Stimulated activated CD4-positive, alpha-beta T cell treated with anti-CD3 and anti-CD28 coated beads, Interleukin-1b, Interleukin-23, amount 100 ng/mL, for 48 hours (primary cell): ENCODE data around the gene EIF5.

ENCODE experiments used
- DNase-seq: peaks from one replicate; pipeline ENCODE4 v3.0.0-alpha.2; 2020

The EIF5 gene

DNA sequence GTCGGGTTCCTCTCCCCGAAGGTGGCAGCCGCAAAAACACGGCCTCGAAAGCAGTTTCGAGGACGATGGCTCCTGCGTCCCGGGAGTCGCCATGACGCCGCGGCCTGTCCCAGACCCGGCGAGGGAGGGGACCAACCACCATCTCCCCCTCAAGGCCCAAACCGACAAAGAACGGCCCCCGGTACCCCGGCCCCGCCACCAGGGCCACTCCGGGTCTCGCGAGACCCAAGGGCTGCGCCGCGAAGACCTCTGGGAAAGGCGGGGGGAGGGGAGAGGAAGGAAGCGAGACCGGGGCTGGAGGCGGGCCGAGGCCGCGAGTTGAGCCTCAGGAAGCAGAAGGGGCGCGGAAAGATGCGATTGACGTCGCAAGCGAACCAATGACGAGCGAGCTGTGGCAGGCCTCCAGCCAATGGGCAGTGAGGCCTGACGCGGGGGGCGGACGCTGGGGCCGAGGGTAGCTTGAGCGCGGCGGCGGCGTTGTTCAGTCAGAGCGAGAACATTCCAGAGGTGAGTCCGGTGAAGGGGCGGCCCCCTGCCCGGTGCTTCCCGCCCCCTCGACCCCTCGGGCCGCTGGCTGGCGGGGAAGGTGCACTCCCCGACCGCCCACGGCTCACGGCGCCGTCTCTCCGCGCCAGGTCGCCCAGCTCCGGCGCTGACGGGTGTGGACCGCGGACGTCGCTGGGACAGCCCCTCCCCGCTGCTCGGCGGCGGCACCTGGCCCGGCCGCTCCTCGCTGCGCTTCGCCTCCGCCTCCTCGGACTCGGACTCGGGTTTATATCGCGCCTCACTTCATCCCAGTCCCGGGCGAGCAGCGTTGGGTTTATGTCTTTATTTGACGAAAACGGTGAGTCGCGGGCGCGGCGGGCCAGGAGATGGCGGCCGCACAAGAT, at the start of gene EIF5:
EIF5 (plus strand) TSS at position 484 of the 890 bp plus-strand sequence. CDS start 1,624 bp downstream, outside the sequence.
- peak; percentile 99 for DNase-seq

DNA sequence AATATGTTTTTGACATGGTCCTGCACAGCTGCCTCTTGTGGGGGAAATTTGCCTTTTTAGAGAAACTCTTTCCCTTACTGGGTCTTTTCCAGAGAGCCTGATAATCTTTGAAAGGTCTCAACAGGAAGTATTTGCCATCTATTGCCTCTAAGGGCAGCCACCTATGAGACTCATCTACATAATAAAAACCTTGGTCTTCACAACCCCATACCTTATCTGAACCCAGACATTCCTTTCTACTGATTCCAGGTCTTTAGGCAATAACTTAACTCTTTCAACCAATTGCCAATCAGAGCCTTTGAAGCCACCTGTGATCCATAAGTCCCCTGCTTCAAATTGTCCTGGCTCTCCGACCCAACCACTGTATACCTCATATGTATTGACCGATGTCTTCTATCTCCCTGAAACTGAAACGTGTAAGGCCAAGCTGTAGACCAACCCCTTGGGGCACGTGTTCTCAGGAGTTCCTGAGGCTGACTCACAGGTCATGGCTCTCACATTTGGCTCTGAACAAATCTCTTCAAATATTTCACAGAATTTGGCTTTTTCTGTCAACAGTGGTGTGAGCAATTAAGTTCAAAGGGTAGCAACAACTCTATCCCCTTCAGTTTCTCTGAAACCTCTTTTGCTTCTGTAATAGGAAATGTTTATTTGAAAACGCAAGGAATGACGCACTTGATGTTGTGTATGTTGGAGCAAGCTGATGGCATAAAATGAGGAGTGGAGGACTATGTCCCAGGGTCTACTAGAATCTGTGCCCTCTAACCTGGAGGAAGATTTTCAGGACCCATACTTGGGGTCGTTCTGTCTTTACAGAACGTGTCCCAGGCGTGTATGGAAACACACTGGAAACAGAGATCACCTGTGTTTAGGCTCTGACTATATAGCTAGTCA, 49.2 kb upstream of the EIF5 start:
- no peak for DNase-seq

DNA sequence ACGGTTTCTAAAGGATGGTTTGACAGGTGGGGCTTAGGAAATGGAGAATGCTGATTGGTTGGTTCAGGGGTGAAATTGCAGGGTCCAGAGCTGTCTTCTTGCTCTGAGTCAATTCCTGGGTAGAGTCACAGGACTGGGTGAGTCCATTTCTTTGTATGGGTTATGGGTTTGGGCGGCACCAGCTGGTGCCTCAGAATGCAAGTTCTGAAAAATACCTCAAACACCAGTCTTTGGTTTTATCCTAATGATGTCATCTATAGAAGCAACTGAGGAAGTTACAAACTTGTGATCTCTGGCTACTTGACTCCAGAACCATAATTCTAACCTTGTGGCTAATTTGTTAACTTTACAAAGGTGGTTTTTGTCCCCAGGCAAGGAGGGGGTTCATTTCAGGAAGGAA, 47.6 kb upstream of the EIF5 start:
- DNase-seq = no peak

DNA sequence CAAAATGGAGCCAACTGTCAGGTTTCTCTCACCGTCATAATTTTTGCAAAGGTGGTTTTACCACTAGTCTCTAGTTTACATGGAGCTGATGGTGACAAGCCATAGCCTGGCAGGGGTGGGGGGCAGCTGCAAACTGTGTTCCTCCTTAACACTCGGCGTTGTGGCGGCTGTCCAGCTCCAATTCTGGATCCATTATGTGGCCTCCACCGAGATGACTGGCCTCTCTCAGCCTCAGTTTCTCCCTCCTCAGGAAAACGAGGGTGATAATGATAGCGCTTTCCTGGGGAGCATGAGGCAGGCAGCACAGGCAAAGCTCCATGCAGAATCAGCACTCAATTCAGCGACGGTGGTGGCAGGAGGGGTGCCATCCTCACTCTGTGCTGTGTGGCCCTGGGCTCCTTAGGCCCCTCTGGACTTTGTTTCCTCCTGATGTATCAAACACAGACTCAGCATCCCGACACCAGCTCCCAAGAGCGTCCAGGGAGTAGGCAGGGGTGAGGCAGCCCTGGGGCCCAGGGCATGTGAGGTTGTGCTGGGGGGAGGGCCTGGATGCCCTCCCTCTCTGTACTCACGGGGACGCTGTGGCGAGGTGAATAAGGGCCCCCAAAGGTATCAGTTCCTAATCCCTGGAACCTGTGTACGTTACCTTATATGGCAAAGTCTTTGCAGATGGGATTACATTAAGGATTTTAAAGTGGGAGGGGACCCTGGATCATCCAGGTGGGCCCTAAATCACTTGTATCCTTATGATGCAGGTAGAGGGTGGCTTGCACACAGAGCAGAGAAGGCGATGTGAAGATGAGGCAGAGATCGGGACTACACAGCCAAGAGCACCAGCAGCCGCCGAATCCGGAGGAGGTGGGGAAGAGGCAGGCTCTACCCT, 46.8 kb upstream of the EIF5 start:
- DNase-seq = no peak

DNA sequence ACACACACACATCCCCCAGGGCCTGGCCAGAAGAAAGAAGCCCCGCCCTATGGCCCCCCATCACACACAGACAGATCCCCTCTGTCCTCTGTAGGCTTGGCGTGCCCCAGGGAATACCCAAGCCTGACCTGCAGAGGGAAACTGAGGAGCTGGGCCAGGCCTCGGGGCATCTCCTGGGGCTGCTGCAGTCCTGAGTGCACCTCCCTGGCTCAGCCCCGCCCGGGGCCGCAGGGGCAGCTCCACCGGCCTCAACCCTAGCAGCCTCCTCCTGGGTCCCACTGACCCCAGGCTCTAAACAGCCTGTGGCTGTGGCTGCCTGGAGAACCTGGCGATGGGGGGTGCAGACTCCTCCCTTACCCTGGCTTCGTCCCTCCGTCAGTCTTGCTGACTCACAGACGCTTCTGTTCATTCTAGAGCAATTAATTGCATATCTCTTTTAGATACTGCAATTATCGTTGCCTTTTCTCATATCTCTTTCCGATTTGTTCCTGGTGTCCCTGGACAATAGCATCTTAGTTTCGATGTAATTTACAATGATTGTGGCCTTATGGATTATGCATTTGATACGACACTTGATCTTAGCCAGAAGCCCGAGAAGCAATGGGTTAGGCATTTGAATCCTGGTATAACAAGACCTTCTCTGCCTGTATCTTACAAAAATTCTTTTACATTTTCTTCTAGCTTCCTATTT, 45.8 kb upstream of the EIF5 start:
- no peak for DNase-seq

DNA sequence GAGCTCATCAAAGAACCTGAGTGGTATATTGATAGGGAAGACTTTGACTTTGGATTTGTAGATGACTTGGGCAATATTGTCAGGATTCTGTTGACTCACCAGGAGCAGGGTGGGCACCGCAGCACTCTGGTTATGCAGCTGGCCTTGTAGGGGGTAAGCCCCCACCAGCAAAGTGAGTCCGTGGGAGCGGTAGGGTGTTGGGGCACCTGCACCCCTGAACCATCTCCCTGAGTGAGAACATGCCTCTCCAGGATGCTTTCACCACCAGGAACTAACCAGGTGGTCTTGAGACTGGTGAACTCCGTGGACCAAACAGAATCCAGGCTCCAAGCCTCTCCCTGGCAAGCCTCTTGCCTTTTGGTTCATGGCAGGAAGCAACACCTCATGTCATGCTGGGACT, 44.0 kb upstream of the EIF5 start:
- no peak for DNase-seq

DNA sequence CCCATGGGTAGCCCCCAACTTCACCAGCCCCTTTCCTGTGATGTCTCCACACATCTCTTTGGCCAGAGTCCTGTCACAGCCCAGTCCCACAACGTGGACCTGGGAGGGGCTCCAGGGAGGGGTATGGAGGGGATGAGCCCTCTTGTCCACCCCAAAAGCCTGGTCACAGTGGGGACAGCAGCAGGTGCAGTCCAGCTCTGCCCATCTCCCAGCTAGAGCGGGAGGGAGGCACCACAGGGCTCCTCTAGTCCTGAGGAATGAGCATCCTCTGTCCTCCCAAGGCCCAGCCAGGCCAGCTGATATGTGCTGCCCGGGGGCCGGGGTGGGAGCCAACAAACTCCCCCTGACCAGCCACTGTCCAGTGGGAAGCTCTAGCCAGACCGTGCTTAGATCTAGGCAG, 43.5 kb upstream of the EIF5 start:
- DNase-seq = no peak

DNA sequence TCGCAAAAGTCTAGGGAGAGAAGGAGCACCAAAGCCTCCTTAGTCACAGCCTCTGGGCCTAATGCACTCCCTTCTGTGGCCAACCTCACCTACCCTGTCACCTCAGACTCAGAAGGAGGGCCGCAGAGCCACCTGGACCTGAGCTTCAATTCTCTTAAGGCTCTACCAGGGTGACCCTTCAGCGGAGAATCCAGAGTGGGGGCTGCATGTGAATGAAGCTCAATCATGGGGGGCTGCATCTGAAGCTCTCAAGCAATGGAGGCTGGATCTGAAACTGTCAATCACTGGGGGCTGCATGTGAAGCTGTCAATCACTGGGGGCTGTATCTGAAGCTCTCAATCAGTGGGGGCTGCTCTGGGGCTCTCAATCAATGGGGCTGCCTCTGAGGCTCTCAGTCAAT, 43.1 kb upstream of the EIF5 start:
- no peak for DNase-seq

DNA sequence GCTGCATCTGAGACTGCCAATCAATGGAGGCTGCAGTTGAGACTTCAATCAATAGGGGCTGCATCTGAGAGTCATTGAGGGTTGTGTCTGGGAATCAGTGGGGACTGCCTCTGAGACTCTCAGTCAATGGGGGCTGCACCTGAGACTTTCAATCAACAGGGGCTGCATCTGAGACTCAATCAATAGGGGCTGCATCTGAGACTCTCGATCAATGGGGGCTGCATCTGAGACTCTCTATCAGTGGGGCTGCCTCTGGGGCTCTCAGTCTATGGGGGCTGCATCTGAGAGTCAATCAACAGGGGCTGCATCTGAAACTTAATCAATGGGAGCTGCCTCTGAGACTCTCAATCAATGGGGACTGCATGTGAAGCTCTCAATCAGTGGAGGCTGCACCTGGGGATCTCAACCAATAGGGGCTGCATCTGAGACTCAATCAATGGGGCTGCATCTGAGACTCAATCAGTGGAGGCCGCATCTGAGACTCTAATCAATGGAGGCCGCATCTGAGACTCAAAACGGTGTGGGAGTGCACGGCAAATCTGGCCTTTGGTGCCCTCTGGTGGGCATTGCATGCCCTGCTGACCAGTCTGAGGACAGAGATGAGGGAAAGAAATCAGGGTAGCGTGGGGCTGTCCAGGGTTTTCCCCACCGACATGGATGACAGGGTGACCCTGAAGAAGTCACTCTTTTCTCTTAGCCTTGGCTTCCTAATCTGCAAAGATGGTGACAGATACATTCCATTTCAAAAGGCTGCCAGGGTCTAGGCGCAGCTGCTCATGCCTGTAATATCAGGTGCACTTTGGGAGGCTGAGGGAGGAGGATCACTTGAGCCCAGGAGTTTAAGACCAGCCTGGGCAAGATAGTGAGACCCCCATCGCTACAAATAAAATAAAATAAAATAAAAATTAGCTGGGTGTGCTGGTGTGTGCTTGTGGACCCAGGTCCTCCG, 41.3 kb upstream of the EIF5 start:
- DNase-seq = peak; percentile 77

DNA sequence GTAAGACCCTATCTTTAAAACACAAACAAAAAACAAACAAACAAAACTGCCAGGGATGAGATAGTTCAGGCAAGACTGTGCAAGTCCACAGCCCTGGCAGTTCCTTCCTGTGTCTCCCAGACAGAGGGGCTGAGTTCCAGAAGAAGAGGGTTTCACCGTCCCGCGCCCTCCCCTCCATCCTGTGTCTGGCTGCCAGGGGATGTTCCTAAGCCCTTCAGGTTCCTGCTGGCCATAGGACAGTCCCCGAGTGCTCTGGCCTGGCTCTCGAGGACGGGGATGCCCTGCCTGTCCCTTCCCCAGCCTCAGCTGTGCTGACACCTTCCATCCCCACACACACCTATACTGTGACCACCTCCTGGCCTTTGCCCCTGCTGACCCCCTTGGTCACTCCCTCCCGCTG, 40.6 kb upstream of the EIF5 start:
- DNase-seq = no peak

DNA sequence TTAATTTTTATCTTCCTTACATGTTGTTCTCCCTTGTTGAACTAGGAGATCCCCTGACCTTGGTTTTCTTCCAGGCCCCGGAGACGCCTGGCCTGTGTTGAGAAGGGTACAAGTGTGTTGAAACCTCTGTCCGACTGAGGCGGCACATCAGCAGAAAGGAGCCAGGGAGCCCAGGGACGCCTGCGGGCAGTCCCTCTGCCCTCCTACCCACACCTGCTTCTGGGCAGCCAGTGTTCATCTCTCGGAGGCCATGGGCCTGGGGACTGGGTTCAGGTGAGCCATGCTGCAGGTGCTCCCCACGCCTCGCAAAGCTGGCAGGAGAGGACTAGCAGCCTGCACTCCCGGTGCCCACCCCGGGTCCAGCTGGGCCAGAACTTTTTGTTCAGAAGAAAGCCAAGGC, 39.9 kb upstream of the EIF5 start:
- DNase-seq = no peak

DNA sequence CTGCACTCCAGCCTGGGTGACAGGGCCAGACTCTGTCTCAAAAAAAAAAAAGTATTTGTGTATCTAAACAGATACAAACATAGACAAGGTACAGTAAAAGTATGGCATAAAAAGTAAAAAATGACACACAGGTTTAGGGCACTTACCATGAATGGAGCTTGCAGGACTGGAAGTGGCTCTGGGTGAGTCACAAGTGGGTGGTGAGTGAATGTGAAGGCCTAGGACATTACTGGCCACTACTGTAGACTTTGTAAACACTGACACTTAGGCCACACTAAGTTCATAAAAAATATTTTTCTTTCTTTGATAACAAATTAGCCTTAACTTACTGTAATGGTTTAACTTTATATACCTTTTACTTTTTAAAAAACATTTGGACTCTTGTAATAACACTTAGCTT, 38.0 kb upstream of the EIF5 start:
- DNase-seq = no peak

DNA sequence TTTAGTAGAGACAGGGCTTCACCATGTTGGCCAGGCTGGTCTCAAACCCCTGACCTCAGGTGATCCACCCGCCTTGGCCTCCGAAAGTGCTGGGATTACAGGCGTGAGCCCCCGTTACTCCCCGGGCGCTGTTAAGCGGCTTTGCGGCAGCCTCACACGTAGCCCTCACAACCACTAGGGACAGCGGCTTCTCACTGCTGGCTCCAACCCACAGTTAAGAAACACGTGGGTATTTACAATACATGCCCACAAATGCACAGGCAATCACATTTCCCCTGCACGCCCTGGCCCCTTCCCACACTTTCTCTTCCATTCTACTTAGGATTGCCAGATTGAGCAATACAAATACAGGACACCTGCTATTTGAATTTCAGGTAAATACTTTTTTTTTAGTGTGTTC, 37.0 kb upstream of the EIF5 start:
- no peak for DNase-seq

DNA sequence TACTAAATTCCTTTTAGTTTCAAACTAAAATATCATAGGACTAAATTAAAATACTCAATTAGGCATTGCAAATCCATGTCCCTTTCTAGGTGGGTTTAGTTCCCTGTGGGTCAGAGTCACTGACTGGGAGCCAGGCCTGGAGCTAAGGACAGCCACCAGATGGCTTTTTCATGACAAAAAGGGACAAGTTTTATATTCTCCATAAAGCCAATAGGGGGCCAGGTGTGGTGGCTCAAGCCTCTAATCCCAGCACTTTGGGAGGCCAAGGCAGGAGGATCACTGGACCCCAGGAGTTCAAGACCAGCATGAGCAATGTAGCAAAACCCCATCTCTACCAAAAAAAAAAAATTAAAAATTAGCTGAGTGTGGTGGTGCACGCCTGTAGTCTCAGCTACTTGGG, 35.4 kb upstream of the EIF5 start:
- DNase-seq = no peak

DNA sequence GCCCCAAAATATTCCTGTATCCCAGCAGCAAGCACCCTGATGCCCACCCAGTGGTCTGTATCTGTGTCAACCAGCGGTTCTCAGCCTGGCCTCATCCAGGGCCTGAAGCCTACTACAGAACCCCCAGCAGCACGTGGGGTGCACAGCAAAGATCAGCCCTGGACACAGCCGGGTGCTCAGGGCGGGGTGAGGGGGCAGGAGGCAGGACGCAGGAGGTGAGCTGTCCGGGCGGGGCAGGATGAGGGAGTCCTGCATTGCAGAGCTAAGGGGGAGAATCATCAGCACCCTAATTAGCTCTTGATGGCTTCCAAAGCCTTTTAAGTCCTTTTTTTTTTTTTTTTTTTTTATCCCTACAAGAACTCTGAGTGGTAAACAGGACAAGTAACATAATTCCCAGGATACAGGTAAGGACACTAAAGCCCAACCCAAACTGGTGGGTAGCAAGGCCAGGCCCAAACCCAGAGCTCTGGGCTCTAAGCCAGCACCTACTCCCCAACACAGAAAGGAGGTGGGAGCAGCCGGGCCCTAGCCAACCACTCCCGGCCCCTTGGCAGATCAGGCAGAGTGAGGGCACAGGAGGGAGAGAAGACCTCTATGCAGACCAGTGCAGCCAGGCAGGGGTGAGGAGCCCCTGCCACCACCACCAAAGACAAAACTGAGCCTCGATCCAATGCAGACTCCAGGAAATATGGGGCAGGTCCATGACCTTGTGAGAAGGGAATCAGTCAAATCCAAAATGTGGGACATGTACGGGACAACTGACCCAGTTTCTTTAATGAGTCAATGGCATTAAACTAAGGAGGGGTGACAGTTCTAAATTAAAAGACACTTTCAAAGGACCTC, 32.3 kb upstream of the EIF5 start:
- no peak for DNase-seq

DNA sequence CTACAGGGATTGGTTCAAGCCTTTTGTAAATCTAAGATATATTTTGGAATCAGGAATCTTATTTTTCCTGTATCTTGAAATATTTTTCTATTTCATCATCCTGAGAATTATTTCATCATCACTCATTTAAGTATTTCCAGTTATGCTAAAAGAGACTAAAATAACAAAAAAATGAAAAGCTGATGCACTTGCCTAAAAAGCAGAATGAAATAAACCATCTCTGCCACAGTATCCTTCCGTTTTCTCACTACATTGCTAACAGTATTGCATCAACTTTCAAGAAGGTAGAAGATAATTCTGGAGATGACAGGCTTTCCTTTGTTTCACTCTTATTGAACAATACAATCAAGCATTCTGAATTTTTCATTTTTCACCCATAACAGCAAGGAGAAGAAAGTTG, 31.1 kb upstream of the EIF5 start:
- DNase-seq = no peak

DNA sequence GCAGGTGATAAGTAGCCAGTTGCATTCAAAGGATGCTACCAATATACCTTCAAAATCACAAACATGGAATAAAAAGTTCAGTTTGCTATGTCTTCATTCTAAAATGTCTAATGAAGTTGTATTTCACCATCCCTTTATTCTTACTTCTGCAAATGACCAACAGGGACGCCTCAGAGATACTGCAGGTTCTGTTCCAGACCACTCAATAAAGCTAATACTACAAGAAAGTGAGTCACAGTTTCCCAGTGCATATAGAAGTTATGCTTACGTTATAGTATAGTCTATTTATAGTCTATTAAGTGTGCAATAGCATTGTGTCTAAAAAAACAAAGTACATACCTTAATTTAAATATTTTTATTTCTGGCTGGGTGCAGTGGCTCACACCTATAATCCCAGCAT, 29.3 kb upstream of the EIF5 start:
- no peak for DNase-seq

DNA sequence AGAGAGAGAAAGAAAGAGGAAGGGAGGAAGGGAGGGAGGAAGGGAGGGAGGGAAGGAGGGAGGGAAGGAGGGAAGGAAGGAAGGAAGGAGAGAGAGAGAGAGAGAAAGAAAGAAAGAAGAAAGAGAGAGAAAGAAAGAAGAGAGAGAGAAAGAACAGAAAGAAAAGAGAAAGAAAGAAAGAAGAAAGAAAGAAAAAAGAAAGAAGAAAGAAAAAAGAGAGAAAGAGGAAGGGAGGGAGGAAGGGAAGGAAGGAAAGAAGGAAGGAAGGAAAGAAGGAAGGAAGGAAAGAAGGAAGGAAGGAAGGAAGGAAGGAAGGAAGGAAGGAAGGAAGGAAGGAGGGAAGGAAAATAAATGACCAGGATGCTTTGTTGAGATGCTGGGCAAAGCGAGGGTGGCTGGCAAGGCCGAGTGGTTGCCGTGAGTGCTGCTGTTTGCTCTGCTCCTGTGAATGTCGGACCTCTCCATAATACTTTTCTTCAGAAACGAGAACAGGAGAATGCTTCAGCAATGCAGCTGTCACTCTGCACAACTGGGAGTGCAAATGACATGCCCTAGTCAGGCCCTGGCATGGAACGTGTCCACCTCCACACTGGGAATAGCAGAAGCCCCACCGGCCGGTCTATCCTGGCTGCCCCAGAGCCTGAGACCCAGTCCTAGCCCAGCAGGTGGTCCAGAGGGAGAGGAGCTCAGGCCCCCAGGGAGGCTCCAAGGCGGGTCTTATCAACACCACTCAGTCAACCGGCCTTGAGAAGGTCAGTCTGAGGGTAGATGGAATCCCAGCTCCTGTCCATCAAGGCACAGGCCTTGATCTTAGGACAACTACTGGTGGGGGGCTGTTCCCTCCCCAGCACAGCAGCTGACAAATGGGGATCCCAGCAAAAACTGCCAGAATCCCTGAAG, 25.1 kb upstream of the EIF5 start:
- no peak for DNase-seq

DNA sequence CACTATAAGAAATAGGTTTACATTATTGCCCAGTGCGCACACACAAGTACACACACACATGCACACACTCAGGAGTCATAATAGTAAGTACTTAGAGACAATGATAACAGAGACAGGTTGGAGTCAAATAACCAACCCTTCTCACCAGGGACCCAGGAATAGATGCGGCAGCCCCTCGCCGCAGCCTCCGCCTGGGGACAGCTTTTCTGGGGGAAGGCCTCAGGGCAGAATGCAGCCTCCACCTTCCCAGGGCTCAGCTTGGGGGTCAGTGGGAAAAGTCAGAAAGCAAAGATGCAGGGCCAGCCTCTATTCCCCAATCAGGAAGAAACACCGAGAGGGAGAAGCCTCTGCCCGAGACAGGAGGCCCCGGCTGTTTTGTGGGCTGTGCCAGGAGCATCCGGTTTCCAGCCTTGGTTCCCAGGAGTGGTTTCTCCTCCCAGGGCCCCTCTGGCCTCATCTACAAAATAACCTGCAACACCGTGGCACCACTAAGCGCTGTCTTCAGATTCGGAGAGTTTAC, 23.4 kb upstream of the EIF5 start:
- DNase-seq = no peak
